ENCODE results near the gene IRF5. TPM values are rescaled to one million over a fixed set of nuclear protein-coding genes. Genes with fewer than 3 reads are reported as not detected.
A peak's percentile ranks its signal among the peaks of the same experiment; 100 is the strongest.

The IRF5 gene
- total and polyA plus RNA-seq, 10 donors = 26.2 to 56.3 (median 42.2) TPM

DNA sequence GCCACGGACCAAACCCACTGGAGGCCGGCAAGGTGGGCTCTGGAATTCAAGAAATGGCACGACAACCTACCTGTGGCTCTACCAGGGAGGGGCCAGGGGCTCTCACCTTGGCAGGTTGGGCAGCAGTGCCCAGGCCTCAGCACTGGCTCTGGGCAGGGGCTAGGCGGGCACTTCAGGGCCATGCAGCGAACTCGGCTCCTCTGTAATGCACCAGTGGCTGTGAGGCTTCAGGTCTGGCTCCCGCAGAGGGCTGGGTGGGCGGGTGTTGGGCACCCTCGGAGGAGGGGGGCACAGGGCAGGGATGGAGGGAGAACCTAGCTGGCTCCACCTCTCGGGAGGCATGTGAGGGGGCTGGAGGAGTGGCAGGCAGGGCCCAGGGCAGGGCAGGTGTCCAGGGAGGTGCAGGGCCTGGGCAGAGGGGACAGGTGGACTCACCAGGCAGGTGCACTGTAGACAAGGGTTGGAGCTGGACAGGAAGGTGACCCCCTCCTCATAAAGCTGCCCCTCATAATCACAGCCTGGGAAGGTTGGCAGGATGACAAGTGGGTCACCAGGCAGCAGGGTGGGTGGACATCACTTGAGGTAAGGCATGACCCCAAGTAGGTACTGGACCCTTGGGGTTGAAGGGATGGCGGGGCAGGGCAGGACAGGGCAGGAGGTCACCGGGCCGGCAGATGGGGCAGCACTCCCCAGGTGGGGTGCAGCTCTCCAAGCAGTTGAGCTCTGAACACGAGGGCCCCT lies 33.9 kb upstream of the IRF5 start:
- Histone ChIP-seq H3K36me3 (no peaks in the 10 kb centered on the region), H3K27ac (no peak overlapping the region), H3K9me3 (peaks cover 0 to 17% (median 14%) of the 10 kb centered on the region in 8 donors), H3K27me3 (replicated peaks in 1 of 7) (peaks cover 0 to 38% (median 4%) of the 10 kb centered on the region in 7 donors), H3K4me1 (peaks cover 0 to 10% (median 1%) of the 10 kb centered on the region in 6 donors), H3K4me3 (no peak overlapping the region)
- peak; percentile 69 for DNase-seq
- intact Hi-C loops (cut with DNase I; ENCODE audit: low total_unique reads) = loop anchor here (5.0 kb wide), 1 partner anchor 189 kb away; no protein-coding TSS in a partner anchor
- WGBS, 5 donors = 75 to 91% (median 83%) methylated on average over 12 to 14 of the region's 14 CpGs
- TF ChIP-seq POLR2A (IDR thresholded peaks at IDR 0.05) (no peak), POLR2AphosphoS5 (IDR thresholded peaks at IDR 0.05) (no peak), CTCF (IDR thresholded peaks at IDR 0.05 in 8 of 11, conservative IDR thresholded peaks at IDR 0.05 in 3 of 11) (no peak)

DNA sequence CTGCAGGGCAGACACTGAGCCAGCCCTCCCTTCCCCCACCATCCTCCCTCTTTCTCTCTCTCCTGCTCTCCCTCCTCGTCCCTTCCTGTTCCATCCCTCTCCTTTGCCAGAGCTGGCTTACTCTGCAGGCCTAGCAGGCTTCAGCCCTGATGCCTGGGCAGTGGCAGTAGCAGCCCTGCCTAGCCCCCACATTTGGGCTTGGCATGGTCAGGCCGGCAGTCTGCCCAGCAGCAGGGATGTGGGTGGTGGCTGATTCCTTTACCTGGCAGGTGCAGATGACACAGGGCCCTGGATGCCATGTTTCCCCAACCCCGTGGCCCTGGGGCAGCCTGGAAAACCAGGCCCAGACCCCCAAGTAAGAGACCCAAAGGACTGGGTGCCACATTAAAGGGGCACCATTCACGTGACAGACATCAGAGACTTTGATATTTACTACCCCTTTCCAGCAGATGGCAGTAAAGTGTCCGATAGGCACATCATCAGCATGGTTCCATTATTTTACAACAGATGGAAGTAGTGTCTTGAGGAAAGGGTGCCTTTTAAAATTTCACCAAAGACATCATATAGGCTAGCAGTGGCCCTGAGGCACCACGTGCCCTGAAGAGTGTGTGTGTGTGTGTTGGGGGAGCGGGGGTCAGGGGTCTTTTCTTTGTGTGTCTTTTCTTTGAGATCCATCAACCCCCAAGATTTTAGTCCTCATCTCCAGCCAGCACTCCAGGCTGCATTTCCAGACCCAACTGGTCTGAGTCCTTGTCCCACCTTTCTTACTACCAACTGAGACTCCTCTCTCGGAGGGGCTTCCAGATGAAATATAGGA lies 33.1 kb upstream of the IRF5 start:
- H3K36me3 ChIP-seq = no peaks in the 10 kb centered on the region
- TF ChIP-seq POLR2A (IDR thresholded peaks at IDR 0.05) (no peak), POLR2AphosphoS5 (IDR thresholded peaks at IDR 0.05) (no peak), CTCF (IDR thresholded peaks at IDR 0.05 in 8 of 11, conservative IDR thresholded peaks at IDR 0.05 in 3 of 11) (peak; percentile 53 to 79 (median 65))
- WGBS, 5 donors = 29 to 39% (median 34%) methylated on average over 7 to 8 of the region's 8 CpGs
- peaks cover 0 to 46% (median 6%) of the 10 kb centered on the region in 7 donors for H3K27me3 ChIP-seq (replicated peaks in 1 of 7)
- H3K27ac ChIP-seq = no peak overlapping the region
- no peak overlapping the region for H3K4me3 ChIP-seq
- peaks cover 0 to 9% (median 6%) of the 10 kb centered on the region in 8 donors for H3K9me3 ChIP-seq
- H3K4me1 ChIP-seq = peaks cover 0 to 13% (median 1%) of the 10 kb centered on the region in 6 donors
- intact Hi-C loops (cut with DNase I; ENCODE audit: low total_unique reads) = loop anchor here (5.0 kb wide), 1 partner anchor 188 kb away; no protein-coding TSS in a partner anchor
- peak; percentile 69 for DNase-seq

GRCh38 chr7:128906001-128906765 lies 31.5 kb upstream of the IRF5 start:
- no peak for TF ChIP-seq POLR2A (IDR thresholded peaks at IDR 0.05)
- no peak for TF ChIP-seq POLR2AphosphoS5 (IDR thresholded peaks at IDR 0.05)
- no peak for TF ChIP-seq CTCF (IDR thresholded peaks at IDR 0.05 in 8 of 11, conservative IDR thresholded peaks at IDR 0.05 in 3 of 11)
- DNase-seq = peak; percentile 33
- Histone ChIP-seq H3K27ac (no peak overlapping the region), H3K9me3 (no peaks in the 10 kb centered on the region), H3K4me3 (no peak overlapping the region), H3K4me1 (peaks cover 0 to 29% (median 6%) of the 10 kb centered on the region in 6 donors), H3K27me3 (replicated peaks in 1 of 7) (peaks cover 0 to 62% (median 21%) of the 10 kb centered on the region in 7 donors), H3K36me3 (no peaks in the 10 kb centered on the region)
- intact Hi-C loops (cut with DNase I; ENCODE audit: low total_unique reads) = no loop called here
- WGBS, 5 donors = 74 to 90% (median 84%) methylated on average over 4 to 5 of the region's 5 CpGs

Measured in spleen (tissue), 11 donors.